Kidney (tissue), 14 donors: Measurements from ENCODE around the gene SYT14. TPM values are rescaled to one million over a fixed set of nuclear protein-coding genes. Genes with fewer than 3 reads are reported as not detected.

ENCODE experiments used
- DNase-seq, 5 donors: peaks; one replicate each; pipeline ENCODE4 v3.0.0-alpha.2; 2013 to 2020
- FAIRE-seq: peaks from 2 replicates; lab custom pipeline; 2012; peaks lifted over from hg19 to GRCh38; lab: Jason Lieb, UNC
- H3K27ac ChIP-seq, 2 donors: one replicate each; pipeline ENCODE4 v1.7.0; 2013; ENCODE audit warnings: low read depth in 2 of 2, low read length in 2 of 2, inconsistent platforms in 1 of 2
- H3K27me3 ChIP-seq: one replicate; pipeline ENCODE4 v1.7.1; 2013; ENCODE audit warnings: low read length, inconsistent platforms; ENCODE audit not compliant: control insufficient read depth, insufficient read depth
- H3K36me3 ChIP-seq, 3 donors: one replicate each; pipeline versions ENCODE4 v1.7.0 to v1.7.1; 2013; ENCODE audit warnings: low read length in 3 of 3, control low read depth in 1 of 3, inconsistent platforms in 1 of 3; ENCODE audit not compliant: insufficient read depth in 3 of 3, control insufficient read depth in 2 of 3
- H3K4me1 ChIP-seq, 3 donors: one replicate each; pipeline versions ENCODE4 v1.7.0 to v1.7.1; 2013; ENCODE audit warnings: low read length in 3 of 3, inconsistent platforms in 1 of 3, low read depth in 1 of 3; ENCODE audit not compliant: control insufficient read depth in 2 of 3, insufficient read depth in 2 of 3
- H3K4me3 ChIP-seq, 3 donors: one replicate each; pipeline versions ENCODE4 v1.7.0 to v1.8.1; 2013; ENCODE audit warnings: low read length in 3 of 3, control low read depth in 1 of 3, inconsistent platforms in 1 of 3
- H3K9ac ChIP-seq, 3 donors: one replicate each; pipeline versions ENCODE4 v1.7.0 to v1.7.1; 2013; ENCODE audit warnings: low read length in 3 of 3, control low read depth in 1 of 3, inconsistent platforms in 1 of 3
- H3K9me3 ChIP-seq, 3 donors: one replicate each; pipeline versions ENCODE4 v1.7.0 to v1.7.1; 2013; ENCODE audit warnings: low read length in 3 of 3, control low read depth in 1 of 3, inconsistent platforms in 1 of 3; ENCODE audit not compliant: control insufficient read depth in 2 of 3, insufficient read depth in 1 of 3
- intact Hi-C: fragments of 100-400 bp; cut with DNase I; formaldehyde crosslinking; loops from one replicate; pipeline ENCODE4 v1.11.1; 2022
- polyA plus RNA-seq: library from polyadenylated mRNA; stranded (reverse); fragments of 350-450 nt; fragmentation: Illumina TruSeq; extraction: RNeasy Lipid Tissue Mini Kit (QIAGEN cat#74804); gene quantifications from one replicate; pipeline ENCODE4 v1.2.3, GENCODE V29; 2014; ENCODE audit warnings: low read depth, low replicate concordance; ENCODE audit not compliant: insufficient read depth
- total RNA-seq: library from RNA; stranded (reverse); fragmentation: NEBNext Ultra II Directional; extraction: Animal tissue kit (Norgen Biotek cat#: 25700); gene quantifications from one replicate; pipeline ENCODE4 v1.2.1, GENCODE V29; 2021
- TF ChIP-seq, protein P1 (sequence below): IDR thresholded peaks from 3 replicates; pipeline ENCODE4 v1.5.1; 2012; ENCODE audit warnings: mild to moderate bottlenecking, moderate library complexity, borderline replicate concordance; ENCODE audit not compliant: insufficient read depth; ENCODE audit errors: extremely low read depth
- donor health status: control.
- donor health status: control.
- donor health status: control.
- donor health status: control.
- donor health status: control.
- donor health status: DM: yes; HTN: yes; CAD: no.
- donor health status: Normal renal cell carcinoma (clear cell type).

Gene SYT14
- total and polyA plus RNA-seq, 2 donors from 2014 or later: 0.22 to 1.3 TPM

DNA sequence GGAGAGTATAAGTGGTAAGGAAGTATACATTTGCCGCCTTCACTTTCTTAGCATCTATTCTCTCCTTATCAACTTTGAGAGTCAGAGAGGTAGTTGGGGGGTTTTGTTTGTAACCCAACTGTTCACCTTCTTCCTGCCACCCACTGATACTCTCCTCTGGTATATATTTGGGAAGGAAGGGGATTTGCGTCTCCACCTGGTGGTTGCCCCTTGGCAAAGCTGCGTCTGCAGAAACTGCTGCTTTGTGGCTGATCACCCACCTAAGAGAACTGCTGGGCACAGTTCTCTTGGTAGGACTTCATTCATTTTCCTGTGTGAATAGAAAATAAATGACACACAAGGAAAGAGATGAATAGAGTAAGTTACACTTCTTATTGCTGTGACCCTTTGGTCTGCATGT, 87.0 kb downstream of the SYT14 start:
- no peak overlapping the region for H3K4me3 ChIP-seq
- H3K36me3 ChIP-seq: no peaks in the 10 kb centered on the region
- H3K27me3 ChIP-seq: no peaks in the 10 kb centered on the region
- DNase-seq (no peak), FAIRE-seq (no peak)
- no peak overlapping the region for H3K27ac ChIP-seq
- no peaks in the 10 kb centered on the region for H3K4me1 ChIP-seq
- no peaks in the 10 kb centered on the region for H3K9me3 ChIP-seq
- no peak overlapping the region for H3K9ac ChIP-seq
- intact Hi-C loops: no loop called here
- TF ChIP-seq, protein P1, sequence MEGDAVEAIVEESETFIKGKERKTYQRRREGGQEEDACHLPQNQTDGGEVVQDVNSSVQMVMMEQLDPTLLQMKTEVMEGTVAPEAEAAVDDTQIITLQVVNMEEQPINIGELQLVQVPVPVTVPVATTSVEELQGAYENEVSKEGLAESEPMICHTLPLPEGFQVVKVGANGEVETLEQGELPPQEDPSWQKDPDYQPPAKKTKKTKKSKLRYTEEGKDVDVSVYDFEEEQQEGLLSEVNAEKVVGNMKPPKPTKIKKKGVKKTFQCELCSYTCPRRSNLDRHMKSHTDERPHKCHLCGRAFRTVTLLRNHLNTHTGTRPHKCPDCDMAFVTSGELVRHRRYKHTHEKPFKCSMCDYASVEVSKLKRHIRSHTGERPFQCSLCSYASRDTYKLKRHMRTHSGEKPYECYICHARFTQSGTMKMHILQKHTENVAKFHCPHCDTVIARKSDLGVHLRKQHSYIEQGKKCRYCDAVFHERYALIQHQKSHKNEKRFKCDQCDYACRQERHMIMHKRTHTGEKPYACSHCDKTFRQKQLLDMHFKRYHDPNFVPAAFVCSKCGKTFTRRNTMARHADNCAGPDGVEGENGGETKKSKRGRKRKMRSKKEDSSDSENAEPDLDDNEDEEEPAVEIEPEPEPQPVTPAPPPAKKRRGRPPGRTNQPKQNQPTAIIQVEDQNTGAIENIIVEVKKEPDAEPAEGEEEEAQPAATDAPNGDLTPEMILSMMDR: no peak

DNA sequence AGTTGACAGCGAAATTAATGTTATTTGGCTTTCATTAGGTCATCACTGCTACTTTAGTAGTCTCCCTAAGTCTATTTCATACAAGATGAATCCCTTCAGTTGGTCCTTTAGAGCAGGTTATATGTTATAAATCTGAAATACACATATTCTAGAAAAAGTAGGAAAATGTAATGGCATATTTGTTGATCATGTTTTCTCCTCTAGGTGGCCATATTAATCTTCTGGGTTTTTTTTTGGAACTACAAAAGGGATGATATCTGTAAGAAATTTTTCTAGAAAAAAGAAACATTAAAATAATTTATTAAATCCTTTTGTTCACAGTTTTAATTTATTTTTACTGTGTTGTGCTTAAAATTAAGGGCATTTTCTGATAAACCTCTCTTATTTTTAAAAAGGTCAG, 87.9 kb downstream of the SYT14 start:
- no peak overlapping the region for H3K9ac ChIP-seq
- DNase-seq: no peak
- H3K9me3 ChIP-seq: peaks cover 0 to 6% (median 0%) of the 10 kb centered on the region in 3 donors
- intact Hi-C loops: no loop called here
- no peak overlapping the region for H3K4me3 ChIP-seq
- no peaks in the 10 kb centered on the region for H3K4me1 ChIP-seq
- no peaks in the 10 kb centered on the region for H3K27me3 ChIP-seq
- no peaks in the 10 kb centered on the region for H3K36me3 ChIP-seq
- TF ChIP-seq, protein P1: no peak
- H3K27ac ChIP-seq: no peak overlapping the region
- FAIRE-seq: no peak

DNA sequence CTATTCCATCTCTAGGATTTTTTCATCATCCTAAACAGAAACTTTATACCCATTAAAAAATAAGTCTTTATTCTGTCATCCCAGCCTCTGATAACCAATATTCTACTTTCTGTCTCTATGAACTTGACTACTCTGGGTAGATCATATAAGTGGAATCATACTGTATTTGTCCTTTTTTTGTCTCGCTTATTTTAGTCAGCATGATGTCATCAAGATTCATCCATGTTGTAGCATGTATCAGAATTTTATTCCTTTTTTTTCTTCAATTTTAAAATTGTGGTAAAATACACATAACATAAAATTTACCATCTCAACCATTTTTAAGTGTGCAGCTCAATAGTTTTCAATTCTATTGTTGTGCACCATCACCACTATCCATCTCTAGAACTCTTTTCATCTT, 90.0 kb downstream of the SYT14 start:
- no peaks in the 10 kb centered on the region for H3K27me3 ChIP-seq
- H3K4me3 ChIP-seq: no peak overlapping the region
- no peak for DNase-seq
- no peaks in the 10 kb centered on the region for H3K36me3 ChIP-seq
- intact Hi-C loops: no loop called here
- TF ChIP-seq, protein P1: no peak
- no peak overlapping the region for H3K27ac ChIP-seq
- H3K4me1 ChIP-seq: no peaks in the 10 kb centered on the region
- H3K9ac ChIP-seq: no peak overlapping the region
- no peak for FAIRE-seq
- H3K9me3 ChIP-seq: peaks cover 0 to 6% (median 0%) of the 10 kb centered on the region in 3 donors

DNA sequence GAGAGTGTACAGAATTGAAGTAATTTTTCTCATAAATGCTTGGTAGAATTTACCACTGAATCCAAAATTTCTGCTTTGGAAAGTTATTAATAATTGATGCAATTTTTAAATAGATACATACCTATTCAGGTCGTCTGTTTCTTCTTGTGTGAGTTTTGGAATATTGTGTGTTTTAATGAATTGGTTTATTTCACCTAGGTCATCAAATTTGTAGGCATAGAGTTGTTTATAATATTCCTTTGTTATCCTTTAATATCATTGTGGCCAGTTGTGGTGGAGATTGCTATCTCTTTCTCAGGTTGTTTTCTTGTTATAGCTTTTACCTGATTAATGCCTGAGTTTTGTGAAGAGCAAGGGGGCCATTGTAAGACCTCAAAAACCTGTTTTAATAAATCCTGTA, 93.5 kb downstream of the SYT14 start:
- FAIRE-seq (no peak), DNase-seq (no peak)
- intact Hi-C loops: no loop called here
- TF ChIP-seq, protein P1: no peak
- Histone ChIP-seq H3K4me3 (no peak overlapping the region), H3K36me3 (no peaks in the 10 kb centered on the region), H3K9me3 (peaks cover 0 to 6% (median 0%) of the 10 kb centered on the region in 3 donors), H3K9ac (no peak overlapping the region), H3K27me3 (no peaks in the 10 kb centered on the region), H3K4me1 (no peaks in the 10 kb centered on the region), H3K27ac (no peak overlapping the region)
